ENCODE data around the gene PDZD2. TPM values are rescaled to one million over a fixed set of nuclear protein-coding genes. Genes with fewer than 3 reads are reported as not detected.
"Not testable (repeated sequence)": the region's sequence is repeated elsewhere in the genome, so short reads cannot be mapped to it uniquely, and the experiment has no call there.

Gene PDZD2
- total RNA-seq, 1 donor from 2014 or later: 4.3 TPM

DNA sequence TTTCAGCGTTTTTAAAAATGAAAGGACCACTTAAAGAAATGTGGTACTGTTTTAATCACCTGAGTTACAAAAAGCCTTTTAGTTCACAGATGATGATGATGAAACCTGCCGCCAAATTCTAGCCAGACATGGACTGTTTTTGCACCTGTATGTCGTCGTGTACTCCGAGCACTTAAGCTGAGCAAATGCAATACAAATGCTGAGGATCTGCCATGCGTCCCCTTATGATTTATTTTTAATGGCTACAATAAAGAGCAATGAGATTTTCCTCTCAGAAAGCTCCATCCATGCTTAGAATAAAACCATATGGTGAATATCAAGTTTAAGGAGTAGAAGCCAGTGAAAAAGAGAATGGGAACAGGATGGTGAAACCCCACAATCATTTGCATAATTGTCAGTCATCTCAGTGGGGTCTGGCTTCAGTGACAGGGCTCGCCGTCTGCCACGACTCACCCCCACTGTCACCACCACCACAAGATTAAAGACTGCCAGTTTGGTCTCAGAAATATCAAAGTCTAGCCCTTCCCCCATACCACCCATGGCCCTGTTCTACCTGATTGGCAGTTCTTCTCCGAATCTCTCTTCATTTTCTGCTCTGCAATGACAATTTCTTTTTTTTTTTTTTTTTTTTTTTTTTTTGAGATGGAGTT is 375.3 kb downstream of the PDZD2 start:
- Mint-ChIP-seq H3K4me3 (no peak overlapping the region), H3K27me3 (no peaks in the 10 kb centered on the region), H3K36me3 (no peaks in the 10 kb centered on the region), H3K4me1 (ENCODE audit: unreplicated experiment) (peaks cover 18% of the 10 kb centered on the region), H3K27ac (no peak overlapping the region), H3K9me3 (no peaks in the 10 kb centered on the region)
- no peak for DNase-seq (ENCODE audit: extremely low spot score, unreplicated experiment)
- TF ChIP-seq, protein P1, sequence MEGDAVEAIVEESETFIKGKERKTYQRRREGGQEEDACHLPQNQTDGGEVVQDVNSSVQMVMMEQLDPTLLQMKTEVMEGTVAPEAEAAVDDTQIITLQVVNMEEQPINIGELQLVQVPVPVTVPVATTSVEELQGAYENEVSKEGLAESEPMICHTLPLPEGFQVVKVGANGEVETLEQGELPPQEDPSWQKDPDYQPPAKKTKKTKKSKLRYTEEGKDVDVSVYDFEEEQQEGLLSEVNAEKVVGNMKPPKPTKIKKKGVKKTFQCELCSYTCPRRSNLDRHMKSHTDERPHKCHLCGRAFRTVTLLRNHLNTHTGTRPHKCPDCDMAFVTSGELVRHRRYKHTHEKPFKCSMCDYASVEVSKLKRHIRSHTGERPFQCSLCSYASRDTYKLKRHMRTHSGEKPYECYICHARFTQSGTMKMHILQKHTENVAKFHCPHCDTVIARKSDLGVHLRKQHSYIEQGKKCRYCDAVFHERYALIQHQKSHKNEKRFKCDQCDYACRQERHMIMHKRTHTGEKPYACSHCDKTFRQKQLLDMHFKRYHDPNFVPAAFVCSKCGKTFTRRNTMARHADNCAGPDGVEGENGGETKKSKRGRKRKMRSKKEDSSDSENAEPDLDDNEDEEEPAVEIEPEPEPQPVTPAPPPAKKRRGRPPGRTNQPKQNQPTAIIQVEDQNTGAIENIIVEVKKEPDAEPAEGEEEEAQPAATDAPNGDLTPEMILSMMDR (conservative IDR thresholded peaks at IDR 0.05): no peak

DNA sequence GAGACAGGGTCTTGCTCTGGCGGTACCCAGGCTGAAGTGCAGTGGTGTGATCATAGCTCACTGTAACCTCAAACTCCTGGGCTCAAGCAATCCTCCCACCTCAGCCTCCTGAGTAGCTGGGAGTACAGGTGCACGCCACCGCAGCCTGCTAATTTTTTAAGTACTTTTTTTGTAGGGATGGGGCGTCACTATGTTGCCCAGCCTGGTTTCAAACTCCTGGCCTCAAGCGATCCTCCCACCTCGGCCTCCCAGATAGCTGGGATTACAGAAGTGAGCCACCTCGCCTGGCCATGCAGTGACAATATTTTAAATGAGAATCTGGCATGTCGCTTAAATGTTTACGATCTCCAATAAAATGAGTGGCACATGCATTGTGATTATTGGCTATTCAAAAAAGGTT is 376.3 kb downstream of the PDZD2 start:
- H3K36me3 Mint-ChIP-seq; DNase-seq (ENCODE audit: extremely low spot score, unreplicated experiment); H3K27ac Mint-ChIP-seq; H3K27me3 Mint-ChIP-seq; H3K9me3 Mint-ChIP-seq; H3K4me3 Mint-ChIP-seq: not testable (repeated sequence)
- peaks cover 18% of the 10 kb centered on the region for H3K4me1 Mint-ChIP-seq (ENCODE audit: unreplicated experiment)

DNA sequence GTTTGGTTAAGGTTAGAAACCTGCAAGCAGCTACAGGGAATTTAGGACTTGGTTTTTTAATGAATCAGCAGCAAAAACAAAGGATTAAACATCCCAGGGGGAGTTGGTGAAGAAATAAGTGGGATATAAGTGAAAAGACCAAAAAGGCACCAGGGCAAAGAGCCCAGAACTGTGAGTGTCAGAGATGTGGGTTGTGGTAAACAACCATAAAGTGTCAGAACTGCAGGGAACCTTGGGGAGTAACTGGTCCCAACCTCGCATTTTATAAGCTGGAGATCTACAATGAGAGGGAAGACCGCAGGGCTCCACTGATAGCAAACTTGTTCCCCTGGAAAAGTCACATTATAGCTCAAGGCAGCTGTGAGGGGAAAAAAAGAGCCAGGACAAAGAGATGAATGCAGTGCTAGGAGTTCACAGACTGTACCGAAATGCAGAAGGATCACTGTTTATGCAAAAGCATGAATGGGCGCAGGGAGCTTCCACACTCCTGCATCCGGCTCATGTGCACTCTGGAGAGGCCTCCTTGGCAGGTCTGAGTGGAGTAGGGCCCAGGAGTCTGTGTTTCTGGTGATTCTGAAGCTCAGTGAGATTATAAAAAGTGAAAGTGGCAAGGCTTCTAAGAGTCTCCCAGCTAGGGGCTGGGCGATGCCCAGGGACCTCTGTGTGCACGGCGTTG is 378.9 kb downstream of the PDZD2 start:
- Mint-ChIP-seq H3K4me3 (no peak overlapping the region), H3K9me3 (no peaks in the 10 kb centered on the region), H3K27ac (no peak overlapping the region), H3K27me3 (no peaks in the 10 kb centered on the region), H3K36me3 (no peaks in the 10 kb centered on the region), H3K4me1 (ENCODE audit: unreplicated experiment) (peaks cover 23% of the 10 kb centered on the region)
- TF ChIP-seq, protein P1 (conservative IDR thresholded peaks at IDR 0.05): no peak
- DNase-seq (ENCODE audit: extremely low spot score, unreplicated experiment): no peak

DNA sequence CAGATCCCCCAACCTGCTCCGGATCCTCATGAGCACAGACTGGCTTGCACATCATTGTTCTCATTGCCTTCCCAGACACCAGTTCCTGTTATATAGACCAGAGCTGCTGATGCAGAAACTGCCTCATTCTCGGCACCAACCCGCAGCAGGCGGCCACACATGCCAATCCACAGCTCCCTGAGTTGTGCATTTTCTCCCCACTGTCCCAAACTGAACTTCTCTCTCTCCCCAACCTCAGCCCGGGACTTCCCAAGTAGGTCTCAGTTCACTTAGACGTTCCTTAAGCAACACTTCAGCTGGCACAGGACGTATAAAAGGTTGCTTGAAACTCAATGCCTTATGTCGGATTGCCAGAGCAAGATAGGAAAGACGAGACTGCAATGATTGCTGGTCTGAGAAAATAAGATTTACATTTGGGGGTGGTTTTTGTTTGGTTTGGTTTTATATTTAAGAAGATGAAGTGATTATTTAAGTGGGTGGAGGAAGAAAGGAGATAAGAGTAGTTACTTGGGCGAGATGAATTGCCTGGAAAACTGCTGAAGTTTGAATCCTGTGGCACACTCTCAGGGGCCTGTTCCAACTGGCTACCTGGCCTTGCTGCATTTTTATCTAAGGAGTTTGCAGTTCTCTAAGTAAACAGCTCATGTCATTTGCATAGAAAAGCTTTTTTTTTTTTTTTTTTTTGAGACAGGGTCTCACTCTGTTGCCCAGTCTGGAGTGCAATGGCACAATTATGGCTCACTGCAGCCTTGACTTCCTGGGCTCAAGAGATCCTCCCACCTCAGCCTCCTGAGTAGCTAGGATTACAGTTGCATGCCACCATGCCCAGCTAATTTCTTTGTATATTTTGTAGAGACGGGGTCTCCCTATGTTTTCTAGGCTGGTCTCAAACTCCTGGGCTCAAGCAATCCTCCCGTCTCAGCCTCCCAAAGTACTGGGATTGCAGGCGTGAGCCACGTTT is 379.8 kb downstream of the PDZD2 start:
- Mint-ChIP-seq H3K9me3 (no peaks in the 10 kb centered on the region), H3K27ac (no peak overlapping the region), H3K4me3 (no peak overlapping the region), H3K27me3 (no peaks in the 10 kb centered on the region), H3K36me3 (no peaks in the 10 kb centered on the region), H3K4me1 (ENCODE audit: unreplicated experiment) (peaks cover 23% of the 10 kb centered on the region)
- TF ChIP-seq, protein P1 (conservative IDR thresholded peaks at IDR 0.05): no peak
- no peak for DNase-seq (ENCODE audit: extremely low spot score, unreplicated experiment)

DNA sequence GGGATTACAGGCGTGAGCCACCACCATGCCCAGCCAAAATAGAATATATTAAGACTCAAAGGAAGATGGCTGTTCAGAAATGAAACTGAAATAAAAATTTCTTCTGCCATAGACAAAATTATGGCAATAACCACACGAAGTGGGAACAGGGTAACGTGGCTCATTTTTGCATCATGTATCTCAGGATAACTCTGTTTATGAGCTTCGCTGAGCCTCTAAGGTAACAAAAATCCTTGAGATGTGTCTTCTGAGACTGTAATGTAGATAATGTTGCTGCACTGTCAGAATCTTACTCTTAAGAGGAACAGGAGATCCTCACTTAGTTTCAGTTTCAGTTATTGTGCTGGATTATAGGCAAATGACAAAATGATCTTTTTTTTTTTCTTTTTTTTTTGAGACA is 381.3 kb downstream of the PDZD2 start:
- Mint-ChIP-seq H3K4me1 (ENCODE audit: unreplicated experiment) (peaks cover 23% of the 10 kb centered on the region), H3K27ac (no peak overlapping the region), H3K9me3 (no peaks in the 10 kb centered on the region), H3K36me3 (no peaks in the 10 kb centered on the region), H3K27me3 (no peaks in the 10 kb centered on the region), H3K4me3 (no peak overlapping the region)
- TF ChIP-seq, protein P1 (conservative IDR thresholded peaks at IDR 0.05): no peak
- no peak for DNase-seq (ENCODE audit: extremely low spot score, unreplicated experiment)
